Measurements from ENCODE around the gene APP. TPM values are rescaled to one million over a fixed set of nuclear protein-coding genes. Genes with fewer than 3 reads are reported as not detected.
"Not testable (repeated sequence)": the region's sequence is repeated elsewhere in the genome, so short reads cannot be mapped to it uniquely, and the experiment has no call there.

Gene APP
- polyA plus RNA-seq, 3 donors = 945 to 1,016 (median 957) TPM

DNA sequence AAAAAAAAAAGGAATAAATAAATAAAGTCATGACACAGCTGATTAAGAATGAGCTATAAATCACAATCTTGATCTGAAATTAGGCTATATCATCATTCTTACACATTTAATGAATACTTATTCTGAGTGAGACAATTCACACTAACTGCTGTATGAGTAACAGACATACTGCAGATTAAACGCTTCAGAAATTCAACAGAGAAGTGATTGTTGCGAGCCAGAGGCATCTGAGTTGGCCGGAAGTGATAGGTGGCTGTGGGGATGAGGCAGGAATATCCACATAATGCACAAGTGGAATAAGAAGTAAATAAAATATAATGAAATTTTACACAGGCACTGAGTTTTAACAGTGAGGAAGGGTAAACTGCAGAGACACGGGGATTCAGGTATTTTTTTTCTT lies 142.4 kb downstream of the APP start:
- DNase-seq (ENCODE audit: low read depth in 3 of 3, low spot score in 2 of 3) = no peak

DNA sequence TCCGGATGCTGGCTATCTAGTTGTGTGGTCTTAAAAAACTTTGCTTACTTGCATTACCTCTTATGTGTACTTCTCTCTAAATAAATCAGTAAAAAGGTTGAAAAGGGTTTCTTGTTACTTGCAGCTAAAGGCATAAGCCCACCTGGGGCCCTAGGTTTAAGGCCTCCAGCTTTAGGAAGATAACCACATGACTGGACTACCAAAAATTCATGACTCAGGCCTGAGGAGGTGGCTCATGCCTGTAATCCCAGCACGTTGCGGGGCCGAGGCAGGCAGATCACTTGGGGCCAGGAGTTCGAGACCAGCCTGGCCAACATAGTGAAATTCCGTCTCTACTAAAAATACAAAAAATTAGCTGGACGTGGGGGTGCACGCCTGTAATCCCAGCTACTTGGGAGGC lies 142.9 kb downstream of the APP start:
- no peak for DNase-seq (ENCODE audit: low read depth in 3 of 3, low spot score in 2 of 3)

DNA sequence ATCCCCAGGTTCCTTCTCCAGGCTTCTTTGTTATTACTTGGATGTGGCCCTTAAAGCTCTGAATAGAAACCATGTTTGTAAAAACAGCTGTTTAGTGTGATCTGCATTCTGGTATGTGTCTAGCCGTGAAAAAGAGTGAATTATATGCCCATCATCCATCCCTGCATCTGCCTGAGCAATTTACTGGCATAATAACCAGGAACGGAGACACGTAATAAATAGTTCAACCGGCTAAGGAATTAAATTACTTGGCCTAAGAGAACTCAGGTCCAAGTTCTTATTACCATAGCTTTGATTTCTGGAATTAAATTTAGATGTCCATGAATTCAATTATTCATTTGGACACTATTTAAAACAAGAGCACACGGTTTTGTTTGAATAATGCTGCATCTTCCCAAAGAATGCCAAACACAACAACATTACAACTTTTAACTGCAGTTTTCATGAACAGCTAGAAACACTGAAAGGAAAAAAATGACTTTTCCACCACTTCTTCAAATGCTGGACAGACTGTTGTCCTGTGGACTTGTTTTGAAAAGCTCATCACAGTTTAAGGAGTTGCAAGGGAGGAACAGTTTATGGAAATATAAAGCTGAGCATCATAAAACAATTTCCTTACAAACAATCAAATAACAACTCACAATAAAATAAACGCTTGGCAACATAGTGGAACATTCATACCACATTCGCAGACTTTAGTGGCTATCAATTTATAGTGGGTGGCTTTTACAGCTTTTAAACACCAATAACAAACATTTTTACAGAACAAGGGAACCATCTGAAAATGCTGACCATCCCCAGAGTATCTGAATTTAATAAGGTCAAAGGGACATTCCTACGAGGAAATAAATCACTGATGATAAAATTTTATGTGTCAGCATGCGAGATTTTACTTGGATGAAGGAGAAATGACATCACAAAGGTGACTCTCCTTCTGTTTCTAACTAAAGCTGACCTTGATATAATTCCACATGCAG lies 144.7 kb downstream of the APP start:
- peak in 1 of 3 donors; percentile 36 for DNase-seq (ENCODE audit: low read depth in 3 of 3, low spot score in 2 of 3)

DNA sequence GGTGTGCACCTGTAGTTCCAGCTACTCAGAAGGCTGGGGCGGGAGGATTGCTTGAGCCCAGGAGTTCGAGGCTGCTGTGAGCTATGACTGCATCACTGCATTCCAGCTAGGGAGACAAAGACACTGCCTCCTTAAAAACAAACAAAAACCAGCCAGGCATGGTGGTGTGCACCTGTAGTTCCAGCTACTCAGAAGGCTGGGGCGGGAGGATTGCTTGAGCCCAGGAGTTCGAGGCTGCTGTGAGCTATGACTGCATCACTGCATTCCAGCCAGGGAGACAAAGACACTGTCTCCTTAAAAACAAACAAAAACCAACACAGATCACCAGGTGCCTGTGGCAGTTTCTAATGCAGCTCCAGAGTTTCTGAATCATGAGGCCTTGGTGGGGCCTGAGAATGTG lies 147.2 kb downstream of the APP start:
- DNase-seq (ENCODE audit: low read depth in 3 of 3, low spot score in 2 of 3) = not testable (repeated sequence)

DNA sequence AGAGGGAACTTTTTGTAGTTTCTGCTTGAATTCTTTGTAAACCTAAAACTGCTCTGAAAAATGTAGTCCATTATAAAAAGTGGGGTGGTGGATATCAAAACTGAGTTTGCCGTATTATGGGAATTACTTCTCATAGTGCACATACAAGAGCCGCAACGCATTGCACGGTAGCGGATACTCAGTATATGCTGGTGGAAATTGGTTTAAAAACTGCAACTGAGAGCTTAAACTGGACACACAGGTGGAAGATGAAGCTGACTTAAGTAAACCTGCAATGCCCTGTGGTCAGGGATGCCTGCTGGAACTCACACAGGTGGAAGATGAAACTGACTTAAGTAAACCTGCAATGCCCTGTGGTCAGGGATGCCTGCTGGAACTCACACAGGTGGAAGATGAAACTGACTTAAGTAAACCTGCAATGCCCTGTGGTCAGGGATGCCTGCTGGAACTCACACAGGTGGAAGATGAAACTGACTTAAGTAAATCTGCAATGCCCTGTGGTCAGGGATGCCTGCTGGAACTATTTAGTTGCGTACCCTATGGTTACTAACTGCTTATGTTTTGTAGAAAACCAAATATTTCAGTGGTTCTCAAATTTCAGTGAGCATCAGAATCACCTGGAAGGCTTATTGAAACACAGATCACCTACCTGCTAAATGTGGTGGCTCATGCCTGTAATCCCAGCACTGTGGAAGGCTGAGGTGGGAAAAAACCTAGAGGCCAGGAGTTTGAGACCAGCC lies 147.8 kb downstream of the APP start:
- not testable (repeated sequence) for DNase-seq (ENCODE audit: low read depth in 3 of 3, low spot score in 2 of 3)

DNA sequence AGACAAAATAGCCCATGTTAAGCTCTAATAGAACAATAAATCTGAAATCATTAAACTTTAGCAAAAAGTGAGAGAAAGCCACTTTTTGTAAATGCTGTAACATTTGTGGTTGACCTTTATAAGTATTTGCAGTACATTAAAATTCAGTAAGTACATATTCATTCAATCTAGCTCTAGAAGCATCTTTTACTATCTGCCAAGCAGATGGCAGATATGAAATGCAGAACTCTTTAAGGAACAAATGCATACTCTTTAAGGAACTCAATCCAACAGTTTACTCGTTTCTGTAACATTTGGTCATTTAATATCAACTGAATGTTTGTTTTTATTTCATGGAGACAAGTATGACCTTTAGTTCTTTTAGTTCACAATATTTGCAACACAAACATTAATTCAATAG lies 150.1 kb downstream of the APP start:
- no peak for DNase-seq (ENCODE audit: low read depth in 3 of 3, low spot score in 2 of 3)

DNA sequence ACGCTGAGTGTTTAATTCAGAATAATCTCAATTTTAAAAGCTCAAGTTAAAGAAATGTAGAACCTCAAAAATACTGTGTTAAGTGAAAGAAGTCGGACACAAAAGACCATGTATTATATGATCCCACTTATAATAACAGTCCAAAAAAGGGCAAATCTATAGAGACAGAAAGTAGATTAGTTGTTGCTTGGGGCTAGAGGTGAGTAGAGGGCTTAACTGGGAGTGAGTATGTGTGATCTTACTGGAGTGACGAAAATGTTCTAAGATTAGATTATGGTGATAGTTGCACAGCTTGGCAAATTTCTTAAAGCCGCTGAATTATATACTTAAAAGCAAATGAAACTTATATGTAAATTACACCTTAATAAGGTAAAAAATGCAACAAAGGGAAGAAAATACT lies 150.5 kb downstream of the APP start:
- DNase-seq (ENCODE audit: low read depth in 3 of 3, low spot score in 2 of 3) = no peak

DNA sequence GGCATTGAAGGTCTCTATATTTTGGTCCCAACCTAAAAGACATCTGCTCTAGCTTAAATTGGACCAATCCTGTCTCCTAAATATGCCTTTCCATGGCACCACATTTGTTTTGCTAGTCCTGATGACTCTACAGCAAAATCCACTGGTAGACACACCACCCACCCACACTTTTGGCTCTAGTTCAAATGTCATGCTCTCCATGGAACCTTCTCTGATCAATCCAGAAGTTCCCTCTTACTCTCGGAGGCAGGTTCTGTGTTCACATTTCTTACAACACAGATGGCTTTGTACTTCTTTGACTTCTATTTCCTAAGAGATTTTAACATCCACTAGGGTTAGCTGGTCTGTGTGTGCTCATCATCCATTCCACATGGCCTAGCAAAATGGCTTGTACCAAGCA lies 151.3 kb downstream of the APP start:
- no peak for DNase-seq (ENCODE audit: low read depth in 3 of 3, low spot score in 2 of 3)

DNA sequence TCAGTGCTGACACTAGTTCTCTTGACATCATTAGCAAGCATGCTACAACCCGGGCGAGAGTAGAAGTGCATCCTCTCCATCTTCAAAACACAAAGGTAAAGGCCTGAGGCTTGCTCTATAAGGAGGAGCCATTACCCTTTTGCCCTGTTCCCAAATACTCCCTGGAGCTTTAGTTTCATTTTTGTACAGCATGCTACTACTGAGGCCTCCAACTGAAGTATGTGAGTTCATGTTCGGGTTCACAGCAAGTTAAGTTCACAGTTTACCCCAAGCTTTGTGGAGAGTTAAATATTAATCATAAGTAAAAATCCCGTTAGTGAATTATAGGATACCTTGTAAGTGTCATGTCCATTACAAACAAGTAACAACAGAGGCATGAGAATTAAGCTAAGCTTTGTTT lies 156.6 kb downstream of the APP start:
- DNase-seq (ENCODE audit: low read depth in 3 of 3, low spot score in 2 of 3) = no peak

DNA sequence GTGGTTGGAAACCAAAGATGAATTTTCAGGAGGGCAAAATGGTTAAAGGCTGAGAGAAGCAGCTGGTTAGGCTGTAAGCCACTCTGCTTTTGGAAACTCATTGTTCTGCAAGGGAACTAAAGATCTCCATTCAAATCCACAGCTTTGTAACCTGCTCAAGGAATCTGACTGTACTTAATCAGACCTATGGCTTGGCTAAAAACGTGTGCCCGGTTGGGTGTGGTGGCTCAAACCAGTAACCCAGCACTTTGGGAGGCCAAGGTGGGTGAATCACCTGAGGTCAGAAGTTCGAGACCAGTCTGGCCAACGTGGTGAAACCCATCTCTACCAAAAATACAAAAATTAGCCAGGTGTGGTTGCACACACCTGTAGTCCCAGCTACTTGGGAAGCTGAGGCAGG lies 158.1 kb downstream of the APP start:
- DNase-seq (ENCODE audit: low read depth in 3 of 3, low spot score in 2 of 3) = not testable (repeated sequence)

DNA sequence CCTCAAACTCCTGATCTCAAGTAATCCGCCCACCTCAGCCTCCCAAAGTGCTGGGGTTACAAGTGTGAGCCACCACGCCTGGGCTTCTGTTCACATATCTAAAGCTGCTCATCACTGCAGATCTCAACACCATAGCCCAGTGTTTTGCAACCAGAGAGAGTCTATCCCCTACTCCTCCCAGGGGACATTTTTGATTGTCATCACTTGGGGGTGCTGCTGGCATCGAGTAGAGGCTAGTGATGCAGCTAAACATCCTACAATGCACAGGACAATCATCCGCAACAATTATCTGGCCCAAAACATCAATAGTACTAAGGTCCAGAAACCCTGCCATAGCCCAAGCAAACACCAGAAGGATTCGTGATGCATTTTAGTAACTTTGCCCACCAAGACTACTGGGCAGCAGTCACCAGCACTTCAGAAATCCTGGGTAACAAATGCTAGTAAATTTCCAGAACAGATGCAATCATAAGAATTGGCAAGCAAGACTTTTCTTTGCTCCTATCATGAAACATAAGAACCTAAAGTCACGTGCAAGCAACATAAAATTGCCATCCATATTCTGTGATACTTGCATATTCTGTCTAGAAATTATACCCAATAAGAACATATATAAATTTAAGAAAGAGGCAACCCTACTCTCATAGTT lies 159.2 kb downstream of the APP start:
- DNase-seq (ENCODE audit: low read depth in 3 of 3, low spot score in 2 of 3) = no peak

DNA sequence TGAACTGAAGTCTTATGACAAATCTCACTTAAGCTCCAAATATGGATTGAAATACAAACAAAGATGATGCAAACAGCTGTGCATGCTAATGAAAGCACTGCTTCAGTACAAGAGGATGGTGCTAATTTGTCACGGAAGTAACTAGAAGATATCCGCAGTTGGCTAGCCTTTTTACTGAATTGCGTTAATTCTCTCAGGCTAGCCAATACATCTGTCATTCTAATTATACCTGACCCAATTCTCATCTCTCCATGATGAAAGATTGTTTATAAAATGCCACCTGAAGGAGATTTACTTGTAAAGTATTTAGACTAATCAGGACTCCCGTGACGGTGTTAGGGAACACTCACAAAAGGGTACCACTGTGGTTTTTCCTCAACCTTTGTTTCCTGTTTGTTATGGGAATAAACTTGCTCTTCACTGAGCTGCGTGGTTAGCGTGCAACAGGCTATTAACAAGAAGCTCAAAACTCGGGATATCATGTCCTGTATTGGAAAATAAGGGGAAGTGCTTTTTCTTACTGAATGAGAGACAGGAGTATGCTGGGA lies 162.5 kb downstream of the APP start:
- DNase-seq (ENCODE audit: low read depth in 3 of 3, low spot score in 2 of 3) = no peak

DNA sequence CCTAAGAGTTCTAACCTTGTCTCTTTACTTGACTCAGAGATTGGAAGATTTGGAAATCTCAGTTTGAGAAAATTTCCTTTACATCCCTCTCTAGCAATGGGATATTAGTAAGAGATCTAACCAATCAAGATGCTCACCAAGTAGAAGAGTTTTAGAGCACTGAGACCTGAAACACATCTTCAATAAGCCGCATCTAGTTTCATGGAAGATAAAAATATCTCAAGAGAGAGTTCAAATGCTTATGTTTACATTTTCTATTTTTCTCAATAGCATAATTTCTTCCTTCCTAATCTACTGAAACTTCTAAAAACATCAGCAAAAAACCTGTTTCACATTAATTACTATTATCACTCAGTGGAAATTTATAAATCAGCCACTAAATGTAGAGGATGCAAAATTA lies 165.1 kb downstream of the APP start:
- no peak for DNase-seq (ENCODE audit: low read depth in 3 of 3, low spot score in 2 of 3)

DNA sequence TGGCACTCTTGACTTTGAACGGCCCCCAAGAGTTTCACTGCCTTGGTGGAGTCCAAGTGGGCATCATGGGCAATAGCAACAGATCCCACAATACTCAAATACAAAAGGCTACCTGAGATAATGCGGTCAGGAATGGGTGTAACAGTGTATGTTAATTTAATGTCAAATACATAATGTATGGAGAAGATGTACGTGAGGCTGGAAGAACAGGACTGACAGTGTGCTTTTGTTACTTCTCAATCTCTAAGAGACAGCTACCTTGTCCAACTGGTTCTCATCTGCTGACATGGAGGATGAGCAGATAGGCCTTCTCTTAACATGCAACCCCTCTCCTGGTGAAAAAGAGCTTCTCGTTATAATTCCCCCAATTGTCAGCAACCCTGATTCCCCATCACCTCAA lies 167.2 kb downstream of the APP start:
- no peak for DNase-seq (ENCODE audit: low read depth in 3 of 3, low spot score in 2 of 3)

DNA sequence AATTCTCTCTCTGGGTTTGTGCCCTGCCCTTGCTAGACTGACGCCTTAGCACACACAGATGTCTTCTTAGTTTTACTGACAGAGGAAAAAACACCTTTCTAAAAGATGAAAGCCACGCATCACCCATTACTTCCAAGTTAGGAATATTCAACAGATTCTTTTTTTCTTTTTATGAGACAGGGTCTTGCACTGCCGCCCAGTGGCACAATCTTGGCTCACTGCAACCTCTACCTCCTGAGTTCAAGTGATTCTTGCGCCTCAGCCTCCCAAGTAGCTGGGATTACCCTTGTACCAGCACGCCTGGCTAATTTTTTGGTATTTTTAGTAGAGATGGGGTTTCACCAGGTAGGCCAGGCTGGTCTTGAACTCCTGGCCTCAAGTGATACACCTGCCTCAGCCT lies 169.2 kb downstream of the APP start:
- DNase-seq (ENCODE audit: low read depth in 3 of 3, low spot score in 2 of 3) = no peak

DNA sequence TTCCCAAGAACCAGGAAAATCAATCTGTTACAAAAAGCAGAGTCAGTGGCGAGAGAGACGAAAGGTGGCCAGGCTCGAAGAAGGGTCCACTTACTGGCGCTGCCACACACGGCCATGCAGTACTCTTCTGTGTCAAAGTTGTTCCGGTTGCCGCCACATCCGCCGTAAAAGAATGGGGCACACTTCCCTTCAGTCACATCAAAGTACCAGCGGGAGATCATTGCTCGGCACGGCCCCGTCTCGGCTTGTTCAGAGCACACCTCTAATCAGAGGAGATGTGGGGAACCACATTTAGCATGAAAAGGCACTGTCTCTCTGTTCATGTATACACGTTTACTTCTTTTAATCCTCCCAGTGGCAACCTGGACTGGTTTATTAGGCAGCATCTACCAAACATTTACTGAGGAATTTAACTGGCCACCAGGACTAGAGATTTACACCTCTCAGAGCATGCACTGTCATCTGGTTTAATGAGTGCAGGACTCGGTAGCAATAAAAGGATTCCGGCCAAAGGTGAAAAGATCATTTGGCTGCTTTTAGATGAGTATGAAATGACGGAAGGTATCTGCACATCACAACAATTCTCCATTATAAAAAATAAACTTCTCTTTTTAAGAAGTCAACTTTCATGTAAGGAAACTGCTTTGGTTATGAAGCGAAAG lies 170.5 kb downstream of the APP start:
- DNase-seq (ENCODE audit: low read depth in 3 of 3, low spot score in 2 of 3) = no peak

DNA sequence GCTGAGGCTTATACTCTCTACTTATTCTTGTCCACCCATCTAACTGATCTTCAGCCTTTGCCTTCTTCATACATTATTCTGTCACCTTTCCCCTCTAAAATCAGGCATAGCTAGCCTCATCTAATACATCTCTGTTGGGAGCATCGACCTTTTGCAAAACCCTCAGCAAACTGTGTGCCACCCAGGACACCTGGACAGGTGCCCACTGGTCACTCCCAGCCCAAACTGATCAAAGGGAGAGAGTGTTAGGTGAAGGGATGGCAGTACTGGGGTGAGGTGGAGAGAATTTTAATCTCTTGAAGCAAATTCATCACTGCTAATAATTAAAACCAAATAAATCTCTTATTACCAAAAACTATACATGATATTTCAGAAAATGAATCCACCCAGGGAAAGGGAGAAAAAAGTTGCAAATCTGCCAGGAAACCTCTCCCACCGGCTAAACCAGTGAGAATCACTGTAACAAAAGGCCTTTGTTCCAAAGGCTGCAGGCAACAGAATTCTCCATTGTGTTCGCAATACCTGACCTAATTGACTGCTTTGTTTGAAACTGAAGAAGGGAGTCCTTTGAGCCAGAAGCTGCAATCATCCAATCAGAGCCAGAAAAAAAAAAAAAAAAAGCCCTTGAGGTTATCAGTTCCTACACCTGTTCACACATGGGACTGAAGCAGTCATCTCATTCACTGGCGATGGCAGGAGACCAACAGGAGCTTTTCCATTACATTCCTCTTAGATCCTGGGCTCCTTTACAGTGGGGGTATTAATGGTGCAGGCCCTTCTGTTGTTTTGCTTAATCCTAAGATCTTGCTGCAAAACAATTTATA lies 172.6 kb downstream of the APP start:
- no peak for DNase-seq (ENCODE audit: low read depth in 3 of 3, low spot score in 2 of 3)

DNA sequence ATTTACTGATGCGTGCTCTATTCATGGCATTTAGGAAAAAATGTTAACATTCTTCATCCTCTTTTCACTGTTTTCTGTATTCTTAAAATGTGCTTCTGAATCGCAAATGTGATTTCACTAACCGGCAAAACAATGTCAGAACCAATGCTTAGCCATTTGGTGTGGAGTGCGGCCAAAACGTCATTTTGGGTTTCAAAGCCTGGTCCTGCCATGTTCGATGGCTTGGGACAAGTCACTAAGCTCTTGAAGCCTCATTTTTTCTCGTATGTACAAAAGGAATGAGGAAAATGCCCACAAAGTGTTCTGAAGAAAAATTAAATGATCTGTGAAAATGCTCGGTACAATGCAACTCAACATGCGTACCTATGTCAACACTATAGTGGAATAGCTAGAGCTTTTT lies 175.3 kb downstream of the APP start:
- DNase-seq (ENCODE audit: low read depth in 3 of 3, low spot score in 2 of 3) = no peak

DNA sequence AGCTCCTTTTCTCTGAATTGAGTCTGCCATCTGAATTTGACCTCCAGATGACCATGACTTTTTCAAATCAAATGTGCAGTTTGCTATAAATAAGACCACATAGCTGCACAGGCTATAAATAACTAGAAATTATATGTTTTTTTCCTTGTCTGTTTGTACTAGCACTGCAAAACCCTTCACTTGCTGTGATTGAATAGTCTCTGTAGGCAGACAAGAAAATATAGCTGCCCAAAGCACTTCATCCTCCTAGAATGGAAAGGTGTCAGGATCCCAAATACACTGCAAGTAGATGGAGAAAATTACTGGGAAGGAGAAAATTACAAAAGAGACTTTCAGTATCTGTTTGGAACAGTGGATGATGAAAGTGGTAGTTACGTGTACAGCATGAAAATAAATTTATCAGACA lies 175.8 kb downstream of the APP start:
- no peak for DNase-seq (ENCODE audit: low read depth in 3 of 3, low spot score in 2 of 3)

DNA sequence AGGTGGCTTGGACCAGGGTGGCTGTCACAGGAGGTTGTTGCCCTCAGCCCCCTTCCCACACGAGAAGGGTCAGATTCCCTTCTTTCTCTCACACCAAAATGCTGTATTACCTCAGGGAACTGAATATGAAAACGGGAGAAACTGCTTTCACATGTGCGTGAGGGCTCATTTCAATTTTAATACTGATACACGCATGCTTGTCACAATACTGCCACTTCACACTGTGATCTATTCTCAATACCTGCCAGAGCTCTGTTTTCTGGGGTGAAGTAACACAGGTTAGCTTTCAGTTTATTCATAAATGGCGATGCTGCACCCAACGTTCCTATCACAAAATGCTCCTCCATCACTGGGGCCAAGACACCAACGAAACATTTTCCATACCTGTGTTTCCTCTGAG lies 181.8 kb downstream of the APP start:
- DNase-seq (ENCODE audit: low read depth in 3 of 3, low spot score in 2 of 3) = no peak

Measured in right renal cortex interstitium (tissue), 3 donors.